VCaP (cell line): ENCODE results near the gene CORO2A.
A peak's percentile ranks its signal among the peaks of the same experiment; 100 is the strongest.

Experiments used
- H3K27ac ChIP-seq: fragments of 450-650 bp; 2 replicates; pipeline ENCODE4 v1.5.1; 2017
- CTCF ChIP-seq: fragments of 450-650 bp; conservative IDR thresholded peaks from 2 replicates; pipeline ENCODE4 v1.5.1; 2017; ENCODE audit warnings: mild to moderate bottlenecking, moderate library complexity

The CORO2A gene

DNA sequence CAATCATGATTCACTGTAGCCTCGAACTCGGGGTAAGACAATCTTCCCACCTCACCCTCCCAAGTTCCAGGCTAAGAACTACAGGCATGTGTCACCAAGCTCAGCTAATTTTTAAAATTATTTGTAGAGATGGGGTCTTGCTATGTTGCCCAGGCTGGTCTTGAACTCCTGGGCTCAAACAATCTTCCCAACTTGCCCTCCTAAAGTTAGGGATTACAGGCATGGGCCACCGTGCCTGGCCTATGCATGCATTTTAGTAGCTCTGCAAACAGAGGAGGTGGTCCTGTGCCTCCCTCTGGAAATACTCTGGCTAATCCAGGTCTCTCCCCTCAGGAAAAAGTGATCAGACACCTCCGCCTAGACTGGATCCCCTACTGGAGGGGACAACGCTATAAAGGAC lies 51.9 kb downstream of the CORO2A start:
- TF ChIP-seq CTCF = no peak
- no peak overlapping the region for H3K27ac ChIP-seq

DNA sequence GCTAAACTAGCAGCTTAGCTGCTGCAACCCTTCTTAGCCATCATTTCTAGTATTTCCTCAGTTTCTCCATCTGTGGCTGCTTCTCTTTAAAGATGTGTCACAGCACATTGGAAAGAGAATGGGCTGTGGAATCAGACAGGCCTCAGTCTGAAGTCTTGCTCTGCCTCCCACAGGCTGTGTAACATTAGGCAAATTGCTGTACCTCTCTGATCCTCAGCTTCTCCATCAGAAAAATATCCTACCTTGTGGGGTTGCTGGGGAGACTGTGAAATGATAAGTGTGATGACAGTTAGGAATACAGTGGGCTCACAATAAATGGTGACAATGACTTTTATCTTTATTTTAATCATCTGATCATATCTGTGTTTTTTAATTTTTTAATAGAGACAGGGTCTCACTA lies 55.9 kb downstream of the CORO2A start:
- TF ChIP-seq CTCF = no peak

DNA sequence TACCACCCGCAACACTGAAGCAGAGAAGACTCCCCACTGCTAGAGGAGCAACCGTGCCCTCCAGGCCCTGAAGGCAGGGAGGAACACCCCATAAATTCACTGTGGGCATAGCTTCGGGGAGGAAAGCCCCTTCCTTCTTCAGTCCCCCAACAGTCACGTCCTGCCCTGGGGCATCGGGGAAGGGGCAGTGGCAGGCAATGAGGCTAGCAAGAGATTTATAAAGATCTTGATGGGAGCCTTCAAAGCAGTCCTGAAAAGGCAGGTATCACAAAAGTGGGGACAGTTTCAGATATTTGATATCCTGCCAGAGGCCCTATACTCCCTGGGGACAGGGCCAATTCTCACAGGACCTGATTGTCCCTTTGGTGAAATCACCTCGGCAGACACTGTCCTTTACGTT lies 56.5 kb downstream of the CORO2A start:
- TF ChIP-seq CTCF = no peak
- H3K27ac ChIP-seq = peak overlapping the region; percentile 98

More for the DNA sequence above, 55.9 kb downstream of the CORO2A start:
- peak overlapping the region; percentile 98 for H3K27ac ChIP-seq

DNA sequence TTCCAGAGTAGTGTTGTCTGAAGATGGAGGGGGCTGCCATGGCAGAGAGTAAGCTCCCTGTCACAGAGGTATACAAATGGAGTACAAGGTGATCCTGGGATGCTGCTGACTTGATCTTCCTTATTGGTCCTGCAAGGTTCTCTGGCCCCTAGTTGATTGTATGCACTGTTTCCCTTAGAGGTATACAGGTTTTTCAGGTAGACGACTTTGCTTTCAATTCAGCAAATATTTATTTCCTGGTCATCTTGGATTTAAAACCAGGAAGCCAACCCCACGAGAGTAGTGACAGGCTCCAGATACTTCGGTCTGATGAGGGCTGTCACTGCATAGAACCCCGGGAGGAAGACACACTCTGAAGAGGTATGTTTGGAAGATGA lies 56.9 kb downstream of the CORO2A start:
- TF ChIP-seq CTCF = no peak
- H3K27ac ChIP-seq = peak overlapping the region; percentile 98

DNA sequence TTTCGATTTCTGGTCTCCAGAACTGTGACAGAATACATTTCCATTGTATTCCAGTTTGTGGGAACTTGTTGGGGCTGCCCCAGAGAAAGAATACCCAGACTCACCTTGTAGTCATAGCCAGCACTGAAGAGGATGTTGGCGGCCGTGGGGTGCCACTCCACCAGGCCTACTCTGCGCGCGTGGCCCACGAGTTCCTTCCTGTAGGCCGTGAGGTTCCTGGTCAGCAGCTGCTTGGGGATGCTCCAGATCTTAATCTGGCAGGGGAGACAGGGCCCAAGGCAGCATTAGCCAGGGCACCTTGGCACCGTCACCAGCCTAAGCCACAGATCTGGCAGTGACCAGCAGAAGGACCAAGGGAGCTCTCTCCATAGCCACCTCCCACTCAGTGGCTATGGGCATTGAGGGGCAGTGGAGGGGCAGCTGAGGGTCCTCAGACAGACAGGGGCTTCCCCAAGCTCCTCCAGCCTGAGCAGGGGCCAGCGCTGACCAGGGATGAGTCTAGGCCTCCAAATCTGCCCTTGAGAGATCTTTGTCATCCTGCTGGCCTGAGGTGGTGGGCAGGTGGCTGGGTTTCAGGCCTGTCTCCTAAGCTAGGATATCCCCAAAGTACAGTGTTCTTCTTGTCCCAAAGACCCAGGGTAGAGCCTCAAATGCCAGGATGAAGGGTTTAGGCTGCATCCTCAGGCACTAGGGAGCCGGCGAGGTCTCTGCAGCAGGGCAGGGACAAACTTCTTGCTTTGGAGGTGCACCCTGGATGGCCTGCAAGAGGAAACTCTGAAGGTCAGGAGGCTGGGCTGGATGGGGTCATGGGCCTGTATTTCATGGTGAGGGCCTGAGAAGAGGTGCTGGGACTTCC lies 57.5 kb downstream of the CORO2A start:
- no peak for TF ChIP-seq CTCF
- H3K27ac ChIP-seq = peak overlapping the region; percentile 98

GRCh38 chr9:98132806-98133631 lies 59.4 kb downstream of the CORO2A start:
- H3K27ac ChIP-seq = peak overlapping the region; percentile 98; the same call in 1 of the 2 replicates
- TF ChIP-seq CTCF = no peak

DNA sequence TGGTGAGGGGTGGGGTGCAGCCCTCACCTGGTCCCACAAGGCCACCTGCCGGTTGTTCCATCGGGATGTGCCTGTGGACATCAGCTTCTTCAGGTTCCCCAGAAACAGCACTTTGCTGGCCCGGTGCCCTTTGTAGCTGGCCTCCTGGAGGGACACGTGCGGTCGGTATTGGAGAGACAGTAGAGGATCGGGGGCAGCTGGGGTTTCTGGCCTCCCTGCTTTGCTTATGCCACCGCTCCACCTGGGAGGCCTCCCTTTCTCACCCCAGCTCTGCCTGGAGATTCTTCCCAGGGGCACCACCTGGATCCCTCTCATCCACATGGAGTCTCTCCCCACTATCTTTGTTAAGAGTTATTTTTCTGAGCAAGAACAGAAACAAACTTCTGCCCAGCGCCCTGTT lies 60.3 kb downstream of the CORO2A start:
- TF ChIP-seq CTCF = no peak
- no peak overlapping the region; the same call in 1 of the 2 replicates for H3K27ac ChIP-seq
